22Rv1 (cell line): Measurements from ENCODE around the gene ARX.

Source experiments
- CTCF ChIP-seq: fragments of 450-650 bp; IDR thresholded peaks from 2 replicates; pipeline ENCODE4 v1.5.1; 2017; ENCODE audit warnings: mild to moderate bottlenecking
- ZFX ChIP-seq: fragments of 450-650 bp; IDR thresholded peaks from 2 replicates; pipeline ENCODE4 v1.6.1; 2017; ENCODE audit warnings: antibody characterized with exemption, borderline replicate concordance

GRCh38 chrX:24993879-24994278, 21.9 kb downstream of the ARX start:
- TF ChIP-seq CTCF (no peak), ZFX (no peak)
